ENCODE results near the gene NBEAL2. TPM values are rescaled to one million over a fixed set of nuclear protein-coding genes. Genes with fewer than 3 reads are reported as not detected.

The NBEAL2 gene
- total and polyA plus RNA-seq, 2 of the 8 experiments (the other 6 are each of a cell fraction or from before 2014, with no cell fraction given): 27.3 to 46.9 TPM

DNA sequence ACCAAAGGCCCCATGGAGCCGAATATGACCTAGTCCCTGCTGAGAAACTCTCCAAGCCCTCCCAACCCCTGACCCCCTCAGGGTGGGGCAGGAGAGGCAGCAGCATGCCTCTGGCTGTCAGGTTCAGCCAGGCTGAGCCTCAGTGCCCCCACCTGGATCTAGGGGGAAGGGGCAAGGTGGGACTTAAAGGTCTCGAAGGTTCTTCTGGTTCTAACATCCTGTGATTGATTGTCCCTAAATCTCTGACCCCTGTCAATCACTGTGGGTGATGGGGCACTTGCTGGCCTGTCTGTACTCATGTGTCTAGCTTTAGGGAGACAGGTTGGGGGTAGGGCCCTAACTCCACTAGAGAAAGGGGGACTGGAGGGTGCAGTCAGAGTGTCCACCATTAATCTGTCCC, 13.8 kb downstream of the NBEAL2 start:
- 88% methylated on average over 2 of the region's 2 CpGs; no CpG with 5 or more reads in 1 of the 2 experiments for WGBS, 2 experiments (ENCODE audit: extremely low coverage in 1 of 2, insufficient coverage in 1 of 2, insufficient read length in 1 of 2, insufficient replicate concordance in 2 of 2, low coverage in 1 of 2, low lambda C conversion rate in 2 of 2, missing lambda C conversion rate in 1 of 2)
- no peaks in the 10 kb centered on the region for H3K23me2 ChIP-seq (ENCODE audit: low read depth, low read length)
- TF ChIP-seq POU5F1 (IDR thresholded peaks at IDR 0.05; ENCODE audit: low read depth, low read length) (no peak), EZH2 (IDR thresholded peaks at IDR 0.05; ENCODE audit: low read depth, low read length, severe bottlenecking) (no peak), JUN (IDR thresholded peaks at IDR 0.05; ENCODE audit: low read depth, low read length) (no peak), FOSL1 (IDR thresholded peaks at IDR 0.05; ENCODE audit: insufficient read depth, low read depth, low read length) (no peak)
- peaks cover 0 to 3% (median 1%) of the 10 kb centered on the region in 4 experiments; a peak in 2 of 8 replicates for H3K36me3 ChIP-seq (ENCODE audit: control insufficient read depth in 2 of 4, insufficient read depth in 4 of 4, low read length in 3 of 4)
- no peak overlapping the region for H2BK20ac ChIP-seq (ENCODE audit: low read length)
- ChIA-PET POLR2A (ENCODE audit: partially characterized antibody) (interaction anchor here (0.6 to 1.4 kb wide), 4 partner anchors 9 to 69 kb away, joined by 3 to 5 read pairs (median 3); no protein-coding TSS in a partner anchor), CTCF (ENCODE audit: partially characterized antibody) (interaction anchor here (0.7 to 4.3 kb wide), 5 partner anchors 10 to 332 kb away, joined by 3 to 21 read pairs (median 3); no protein-coding TSS in a partner anchor)
- peaks cover 0 to 9% (median 3%) of the 10 kb centered on the region in 4 experiments; a peak in 5 of 7 replicates for H3K4me1 ChIP-seq (replicated peaks in 1 of 4; ENCODE audit: control insufficient read depth in 3 of 4, insufficient read depth in 4 of 4, low read length in 3 of 4)
- H3K79me1 ChIP-seq (ENCODE audit: low read depth, low read length): no peaks in the 10 kb centered on the region
- no peak overlapping the region for H3K4me3 ChIP-seq (ENCODE audit: extremely low read depth in 1 of 4, insufficient read depth in 2 of 4, low read depth in 3 of 4, low read length in 4 of 4)
- FAIRE-seq: no peak
- no peak overlapping the region for H2BK120ac ChIP-seq (replicated peaks; ENCODE audit: low read depth, low read length)
- H3K27me3 ChIP-seq (replicated peaks in 1 of 4; ENCODE audit: control insufficient read depth in 3 of 4, extremely low read depth in 1 of 4, insufficient read depth in 3 of 4, low read length in 3 of 4): no peaks in the 10 kb centered on the region
- no peak overlapping the region for H3K9ac ChIP-seq (replicated peaks in 1 of 4; ENCODE audit: extremely low read depth in 1 of 4, low read depth in 3 of 4, low read length in 3 of 4)
- H3K56ac ChIP-seq (replicated peaks; ENCODE audit: insufficient read length, low read depth, low read length): no peak overlapping the region
- H4K20me1 ChIP-seq (replicated peaks in 1 of 2; ENCODE audit: control insufficient read depth in 1 of 2, insufficient read depth in 2 of 2, low read length in 2 of 2): peaks cover 0 to 5% of the 10 kb centered on the region in 2 experiments
- H2BK15ac ChIP-seq (ENCODE audit: low read length): no peak overlapping the region
- H3K4me2 ChIP-seq (ENCODE audit: insufficient read depth in 1 of 2, low read depth in 2 of 2, low read length in 2 of 2): no peak overlapping the region
- no peak overlapping the region for H2AFZ ChIP-seq (ENCODE audit: low read length)
- no peak overlapping the region for H4K5ac ChIP-seq (ENCODE audit: insufficient read length, low read depth, low read length)
- H3K14ac ChIP-seq (ENCODE audit: insufficient read length): no peak overlapping the region
- H2BK5ac ChIP-seq (ENCODE audit: low read depth, low read length): no peak overlapping the region
- H3K18ac ChIP-seq (ENCODE audit: extremely low read depth, low read length): no peak overlapping the region
- no peaks in the 10 kb centered on the region for H3K9me3 ChIP-seq (ENCODE audit: insufficient read depth in 2 of 2, low read depth in 1 of 2, low read length in 1 of 2)
- H4K91ac ChIP-seq (replicated peaks; ENCODE audit: insufficient read length, low read length): no peak overlapping the region
- H3K79me2 ChIP-seq (ENCODE audit: control insufficient read depth in 1 of 2, insufficient read depth in 2 of 2, low read length in 2 of 2): no peaks in the 10 kb centered on the region
- no peak overlapping the region for H3K23ac ChIP-seq (ENCODE audit: insufficient read length)
- H4K8ac ChIP-seq (ENCODE audit: extremely low read depth, insufficient read depth, low read length): no peak overlapping the region
- no peak overlapping the region for H3K27ac ChIP-seq (ENCODE audit: low read depth, low read length)
- H2BK12ac ChIP-seq (ENCODE audit: low read depth, low read length): no peak overlapping the region
- H2AK5ac ChIP-seq (ENCODE audit: low read depth, low read length): no peak overlapping the region
- no peak overlapping the region for H3K4ac ChIP-seq (replicated peaks; ENCODE audit: insufficient read length, low read depth, low read length)
- DNase-seq (ENCODE audit: low read depth in 1 of 2, low spot score in 2 of 2): no peak
